Kasumi-1 (cell line): ENCODE results near the gene PAQR4.

Source experiments
- DNase-seq, 2 experiments: peaks; one replicate each; lab custom pipeline; 2025; lab: John Stamatoyannopoulos, UW

The PAQR4 gene

GRCh38 chr16:2964475-2965336 is 4.4 kb upstream of the PAQR4 start:
- DNase-seq, result peak; percentile 17 to 19

- no peak for DNase-seq
Measured at GRCh38 chr16:2966043-2966807, 2.9 kb upstream of the PAQR4 start.

GRCh38 chr16:2966808-2967191 is 2.3 kb upstream of the PAQR4 start:
- no peak for DNase-seq

GRCh38 chr16:2967211-2967631 is 1.9 kb upstream of the PAQR4 start:
- DNase-seq, result no peak

- DNase-seq, result no peak
Measured at GRCh38 chr16:2967721-2968161, 1.4 kb upstream of the PAQR4 start.

- DNase-seq, result no peak
Measured at GRCh38 chr16:2968368-2968737, 795 bp upstream of the PAQR4 start.

- peak; percentile 23 to 58 for DNase-seq
Measured at GRCh38 chr16:2969545-2970521, 685 bp downstream of the PAQR4 start.

- DNase-seq, result no peak
Measured at GRCh38 chr16:2970563-2970962, 1.4 kb downstream of the PAQR4 start.

- no peak for DNase-seq
Measured at GRCh38 chr16:2971134-2971984, 2.2 kb downstream of the PAQR4 start.

GRCh38 chr16:2971985-2972784 is 3.0 kb downstream of the PAQR4 start:
- no peak for DNase-seq

- DNase-seq, result no peak
Measured at GRCh38 chr16:2973093-2973492, 3.9 kb downstream of the PAQR4 start.

GRCh38 chr16:2973605-2974318 is 4.6 kb downstream of the PAQR4 start:
- DNase-seq, result no peak

- DNase-seq, result no peak
Measured at GRCh38 chr16:2974319-2975056, 5.3 kb downstream of the PAQR4 start.

- DNase-seq, result no peak
Measured at GRCh38 chr16:2975161-2975795, 6.1 kb downstream of the PAQR4 start.

- DNase-seq, result no peak
Measured at GRCh38 chr16:2976201-2976600, 7.1 kb downstream of the PAQR4 start.

- DNase-seq, result no peak
Measured at GRCh38 chr16:2976673-2977072, 7.5 kb downstream of the PAQR4 start.

- no peak for DNase-seq
Measured at GRCh38 chr16:2977440-2977839, 8.3 kb downstream of the PAQR4 start.

GRCh38 chr16:2979669-2980226 is 10.6 kb downstream of the PAQR4 start:
- no peak for DNase-seq
